Islet of Langerhans (tissue), 1 donor: ENCODE data around the gene ANGPTL5.
A peak's percentile ranks its signal among the peaks of the same experiment; 100 is the strongest.
"Not testable (repeated sequence)": the region's sequence is repeated elsewhere in the genome, so short reads cannot be mapped to it uniquely, and the experiment has no call there.

ENCODE experiments used
- FAIRE-seq: peaks from one replicate; lab custom pipeline; 2011; peaks lifted over from hg19 to GRCh38; lab: Jason Lieb, UNC

The ANGPTL5 gene

GRCh38 chr11:101885631-101886030 is 30.7 kb downstream of the ANGPTL5 start:
- FAIRE-seq, result no peak

DNA sequence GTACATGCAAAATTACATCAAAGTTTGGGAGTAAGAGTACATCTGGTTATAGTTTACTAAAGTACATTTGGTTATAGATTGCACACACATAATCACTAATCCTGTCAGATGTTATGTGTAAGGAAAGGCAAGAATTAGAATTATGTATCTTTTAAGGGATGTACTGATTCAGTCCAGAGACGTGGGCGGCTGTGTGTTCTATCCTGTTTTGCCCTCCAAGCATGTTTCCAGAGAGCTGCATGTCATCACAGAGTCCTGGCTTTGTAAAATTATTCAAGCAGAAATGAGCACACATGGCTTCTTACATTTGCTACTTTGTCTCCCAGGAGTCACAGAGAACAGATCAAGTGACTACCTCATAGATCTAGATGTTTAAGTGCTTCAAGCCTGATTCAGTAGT is 34.7 kb downstream of the ANGPTL5 start:
- FAIRE-seq, result no peak

DNA sequence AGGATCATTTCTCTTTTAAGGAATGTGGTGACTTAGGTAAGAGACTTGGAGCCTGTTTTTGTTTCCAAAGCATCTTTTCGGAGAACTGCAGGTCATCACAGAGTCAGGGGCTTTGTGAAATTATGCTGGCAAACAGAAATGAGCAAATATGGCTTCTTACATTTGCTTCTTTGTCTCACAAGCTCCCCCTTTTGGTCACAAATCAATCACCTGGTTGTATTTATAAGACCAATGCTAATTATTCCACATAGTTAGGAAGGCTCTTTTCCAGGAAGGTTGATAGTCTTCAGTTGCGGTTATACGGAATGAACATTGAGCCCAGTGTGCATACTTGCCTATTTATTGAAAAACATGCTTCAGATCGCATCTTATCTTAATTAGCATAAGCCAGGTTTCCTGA is 36.1 kb downstream of the ANGPTL5 start:
- no peak for FAIRE-seq

DNA sequence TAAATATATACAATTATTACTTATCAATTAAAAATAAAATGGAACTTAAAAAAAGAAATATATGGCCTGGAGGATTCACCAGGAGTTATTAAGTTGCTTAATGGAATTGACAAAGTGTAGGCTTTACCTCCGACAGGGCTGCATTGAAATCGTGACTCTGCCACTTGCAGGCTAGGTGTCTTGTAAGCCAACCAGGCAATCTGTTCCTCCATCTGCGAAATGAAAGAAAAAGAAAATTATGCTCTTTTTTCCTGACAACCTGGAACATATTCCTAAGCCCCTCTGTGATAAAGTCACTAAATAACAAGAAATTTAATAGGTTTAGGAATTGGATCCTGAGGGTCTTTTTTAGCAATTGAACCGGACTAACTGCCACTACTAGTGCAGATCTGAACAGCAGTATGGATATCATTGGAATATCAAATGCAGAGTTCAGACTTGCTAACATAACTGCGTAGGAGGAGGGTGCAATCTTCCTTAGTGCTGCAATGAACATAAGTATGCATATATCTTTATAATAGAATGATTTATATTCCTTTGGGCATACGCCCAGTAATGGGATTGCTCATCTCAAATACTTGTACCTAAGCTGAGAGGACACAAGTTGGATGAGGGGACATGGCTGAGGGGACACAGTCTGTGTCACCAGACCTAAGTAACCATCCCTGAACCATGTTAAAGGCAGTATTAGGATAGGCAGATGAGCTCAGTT is 44.0 kb downstream of the ANGPTL5 start:
- no peak for FAIRE-seq

GRCh38 chr11:101870510-101870909 is 45.8 kb downstream of the ANGPTL5 start:
- no peak for FAIRE-seq

- no peak for FAIRE-seq
Observed at GRCh38 chr11:101867951-101868350, 48.4 kb downstream of the ANGPTL5 start.

- FAIRE-seq, result no peak
Observed at GRCh38 chr11:101866619-101867491, 49.5 kb downstream of the ANGPTL5 start.

- no peak for FAIRE-seq
Observed at GRCh38 chr11:101864098-101864497, 52.2 kb downstream of the ANGPTL5 start.

DNA sequence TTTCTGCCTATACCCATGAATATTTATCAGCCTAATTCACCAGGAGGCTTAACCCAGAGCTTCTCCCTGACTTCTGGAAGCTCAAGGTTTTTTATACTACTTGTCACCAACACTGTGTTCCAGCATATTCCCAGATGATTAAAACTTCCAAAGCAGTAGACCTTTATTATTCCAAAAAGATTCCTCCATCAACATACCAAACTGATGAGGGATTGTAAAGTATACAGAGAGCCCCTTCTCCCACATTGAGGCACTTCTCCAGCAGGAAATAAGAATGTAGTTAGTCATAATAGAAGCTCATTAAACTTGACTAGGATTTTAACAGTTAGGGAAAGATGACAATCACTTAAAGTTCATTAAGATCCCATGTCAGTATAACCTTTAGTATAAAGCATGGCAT is 53.0 kb downstream of the ANGPTL5 start:
- FAIRE-seq, result no peak

- FAIRE-seq, result no peak
Observed at GRCh38 chr11:101862391-101863233, 53.7 kb downstream of the ANGPTL5 start.

DNA sequence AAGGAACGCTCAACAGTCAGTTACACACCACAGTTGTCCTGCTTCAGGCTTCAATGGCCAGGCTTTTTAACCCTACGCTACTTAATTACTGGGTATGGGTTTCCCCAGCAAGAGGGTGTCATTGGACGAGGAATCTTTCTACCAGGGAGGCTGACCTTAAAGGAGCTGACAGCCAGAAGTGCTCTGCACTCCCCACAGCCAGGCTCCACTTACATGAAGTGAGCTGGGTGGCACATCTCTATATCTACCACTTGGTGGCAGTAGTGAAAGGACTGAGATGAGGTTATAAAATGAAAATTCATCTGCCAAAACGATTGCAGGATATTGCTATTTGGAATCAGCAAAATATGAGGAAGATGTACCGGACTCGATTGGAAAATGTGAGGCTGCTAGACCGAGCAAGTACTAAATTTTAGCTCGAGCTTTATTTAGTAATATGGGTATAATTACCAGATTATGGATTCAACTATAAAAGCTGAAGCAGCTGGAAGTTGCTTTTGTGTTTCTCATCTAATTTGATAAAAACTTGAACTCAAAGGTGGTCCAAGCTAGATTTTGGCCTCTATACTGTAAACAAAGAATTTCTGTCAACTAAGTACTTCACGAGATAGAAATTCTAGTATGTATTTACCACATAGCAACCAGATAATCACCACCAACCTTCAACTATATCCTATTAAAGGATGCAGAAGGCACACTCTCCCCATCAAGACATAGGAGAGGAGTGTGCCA is 55.5 kb downstream of the ANGPTL5 start:
- FAIRE-seq, result peak; percentile 98

DNA sequence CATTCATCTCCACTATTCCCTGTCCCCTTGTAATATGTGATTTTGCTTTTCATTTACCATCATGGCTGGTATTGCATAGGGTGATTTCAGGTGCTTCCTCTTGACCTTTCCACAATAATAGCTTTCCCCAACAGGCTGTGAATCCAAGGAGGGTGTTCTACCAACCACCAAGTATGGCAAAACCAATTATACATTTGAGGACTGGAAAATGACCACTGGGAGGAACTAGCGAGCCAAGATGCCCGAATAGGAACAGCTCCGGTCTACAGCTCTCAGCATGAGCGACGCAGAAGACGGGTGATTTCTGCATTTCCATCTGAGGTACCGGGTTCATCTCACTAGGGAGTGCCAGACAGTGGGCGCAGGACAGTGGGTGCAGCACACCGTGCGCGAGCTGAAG is 64.1 kb downstream of the ANGPTL5 start:
- FAIRE-seq, result not testable (repeated sequence)

- FAIRE-seq, result peak; percentile 99
Observed at GRCh38 chr11:101848262-101848661, 68.1 kb downstream of the ANGPTL5 start.

DNA sequence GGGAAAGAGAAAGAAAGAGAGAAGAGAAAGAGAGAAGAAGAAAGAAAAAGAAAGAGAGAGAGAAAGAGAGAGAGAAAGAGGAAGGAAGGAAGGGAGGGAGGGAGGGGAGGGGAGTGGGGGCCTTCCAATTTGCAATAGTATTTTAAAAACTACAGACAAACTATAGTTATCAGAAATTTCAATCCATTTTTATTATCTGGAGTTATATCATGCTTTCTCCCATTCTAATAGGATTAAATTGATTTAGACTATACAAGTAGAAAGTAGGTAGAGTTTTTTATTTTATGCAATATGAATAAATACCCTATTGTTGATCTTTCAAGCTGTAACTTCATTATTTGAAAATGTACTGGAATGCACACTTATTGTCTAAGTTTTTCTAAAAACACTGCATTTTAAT is 71.7 kb downstream of the ANGPTL5 start:
- no peak for FAIRE-seq

DNA sequence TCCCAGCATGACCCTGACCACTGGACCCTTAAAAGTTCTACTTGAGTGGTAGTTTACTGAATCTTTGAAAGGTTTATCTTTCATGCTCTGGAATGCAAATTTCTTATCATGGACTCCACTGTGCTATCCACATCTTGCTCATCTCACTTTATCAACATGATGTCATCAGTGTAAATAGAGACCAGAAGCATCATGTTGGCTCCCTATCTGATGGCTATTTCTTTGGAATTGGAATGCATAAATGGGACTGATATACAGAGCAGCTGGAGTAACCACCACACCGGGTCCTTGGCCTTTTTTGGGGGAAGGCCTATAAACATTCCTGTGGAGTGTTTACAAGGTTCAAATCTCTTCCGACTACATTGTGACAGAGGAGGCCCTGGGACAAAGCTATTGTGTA is 75.6 kb downstream of the ANGPTL5 start:
- no peak for FAIRE-seq
